GM12801 (cell line): ENCODE measurements around the gene OGDH.

Source experiments
- CTCF ChIP-seq: IDR thresholded peaks from one replicate; pipeline ENCODE4 v1.5.1; 2011; ENCODE audit warnings: control low read depth; ENCODE audit not compliant: insufficient read length; ENCODE audit errors: extremely low read depth

OGDH gene

DNA sequence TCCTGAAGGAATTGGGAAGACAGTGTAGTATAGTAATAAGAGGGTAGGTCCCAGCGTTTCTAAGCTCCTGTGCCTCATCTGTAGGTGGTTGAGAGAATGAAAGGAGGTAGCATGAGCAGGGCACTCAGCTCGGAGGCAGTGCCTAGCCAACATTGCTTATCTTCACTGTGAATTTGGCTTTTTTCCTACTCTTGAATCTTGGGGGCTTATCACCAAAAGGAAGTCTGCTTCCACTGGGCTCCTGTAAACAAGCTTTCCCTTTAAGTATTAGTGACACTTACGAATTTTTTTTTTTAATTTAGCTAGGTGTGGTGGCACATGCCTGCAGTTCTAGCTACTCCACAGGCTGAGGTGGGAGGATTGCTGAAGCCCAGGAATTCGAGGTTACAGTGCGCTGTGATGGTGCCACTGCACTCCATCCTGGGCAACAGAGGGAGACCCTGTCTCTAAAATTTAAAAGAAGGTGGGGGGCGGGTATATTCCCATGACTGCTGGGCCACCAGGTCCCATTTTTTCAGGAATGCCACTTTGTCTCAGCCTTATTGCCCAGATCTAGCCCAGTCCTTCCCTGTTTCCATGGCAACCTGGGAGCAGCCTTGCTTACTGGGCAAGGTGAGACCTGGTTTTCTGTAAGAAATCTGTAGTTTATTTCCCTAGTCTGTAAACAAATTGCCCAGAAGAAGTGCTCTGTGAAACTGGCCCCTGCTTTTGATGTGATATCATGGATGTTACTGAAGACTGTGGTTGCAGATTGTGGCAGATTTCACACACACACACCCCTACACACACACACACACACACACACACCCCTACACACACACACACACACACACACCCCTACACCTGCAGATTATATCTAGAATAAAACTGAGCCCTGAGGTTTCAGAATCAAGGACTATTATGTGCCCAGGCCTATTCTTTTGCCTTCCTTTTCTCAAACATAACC lies 19.4 kb downstream of the OGDH start:
- TF ChIP-seq CTCF = no peak

GRCh38 chr7:44626620-44627019 lies 20.2 kb downstream of the OGDH start:
- no peak for TF ChIP-seq CTCF

- no peak for TF ChIP-seq CTCF
These were observed 23.5 kb downstream of the OGDH start for GRCh38 chr7:44629829-44630522.

DNA sequence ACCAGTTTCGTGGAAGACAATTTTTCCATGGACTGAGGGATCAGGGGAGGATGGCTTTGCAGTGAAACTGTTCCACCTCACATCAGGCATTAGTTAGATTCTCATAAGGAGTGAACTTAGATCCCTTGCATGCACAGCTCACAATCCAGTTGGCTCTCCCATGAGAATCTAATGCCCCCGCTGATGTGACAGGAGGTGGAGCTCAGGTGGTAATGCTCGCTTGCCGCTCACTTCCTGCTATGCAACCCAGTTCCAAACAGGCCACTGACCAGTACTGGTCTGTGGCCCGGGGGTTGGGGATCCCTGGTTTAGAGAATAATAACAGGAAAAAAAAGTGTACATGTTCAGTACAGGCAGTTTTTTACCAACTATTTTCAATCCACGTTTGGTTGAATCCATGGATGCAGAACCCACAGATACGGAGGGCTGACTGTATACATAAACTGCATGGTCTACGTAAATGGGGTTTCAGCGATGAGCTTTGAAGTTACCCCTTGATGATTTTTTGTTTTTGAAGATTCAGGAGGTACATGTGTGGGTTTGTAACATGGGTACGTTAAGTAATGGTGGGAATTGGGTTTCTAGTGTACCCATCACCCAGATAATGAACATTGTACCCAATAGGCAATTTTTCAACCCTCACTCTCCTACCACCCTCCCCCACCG lies 24.5 kb downstream of the OGDH start:
- TF ChIP-seq CTCF = no peak

DNA sequence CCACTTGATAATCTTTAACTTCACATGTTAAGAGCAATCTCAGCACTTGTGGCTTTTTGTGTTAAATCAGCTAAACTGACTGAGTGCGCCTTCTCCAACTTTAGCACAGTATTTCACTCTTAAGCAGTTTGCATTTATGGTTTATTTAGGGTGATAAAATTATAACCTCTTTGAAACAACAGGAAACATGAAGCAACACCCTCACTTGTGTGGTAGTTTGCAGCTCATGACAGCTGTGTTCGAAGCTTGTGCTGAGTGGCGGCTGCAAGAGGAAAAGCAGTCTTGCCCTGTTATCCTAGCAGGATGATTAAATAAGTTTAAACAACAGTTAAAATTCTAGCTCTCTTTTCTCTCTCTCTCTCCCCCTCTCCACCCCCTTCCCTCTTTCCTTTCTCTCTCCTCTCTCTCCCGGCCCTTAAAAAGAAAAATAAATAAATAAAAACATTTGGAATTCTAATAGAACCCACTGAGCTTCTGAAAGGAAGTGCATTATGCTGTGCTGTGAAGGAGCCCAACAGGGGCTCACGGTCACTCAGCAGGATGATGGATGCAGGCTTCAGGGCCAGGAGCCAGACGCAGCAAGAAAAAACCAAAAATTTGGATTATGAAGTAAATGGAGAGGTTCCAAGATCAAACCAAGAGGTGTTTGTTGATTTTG lies 25.2 kb downstream of the OGDH start:
- TF ChIP-seq CTCF = no peak

DNA sequence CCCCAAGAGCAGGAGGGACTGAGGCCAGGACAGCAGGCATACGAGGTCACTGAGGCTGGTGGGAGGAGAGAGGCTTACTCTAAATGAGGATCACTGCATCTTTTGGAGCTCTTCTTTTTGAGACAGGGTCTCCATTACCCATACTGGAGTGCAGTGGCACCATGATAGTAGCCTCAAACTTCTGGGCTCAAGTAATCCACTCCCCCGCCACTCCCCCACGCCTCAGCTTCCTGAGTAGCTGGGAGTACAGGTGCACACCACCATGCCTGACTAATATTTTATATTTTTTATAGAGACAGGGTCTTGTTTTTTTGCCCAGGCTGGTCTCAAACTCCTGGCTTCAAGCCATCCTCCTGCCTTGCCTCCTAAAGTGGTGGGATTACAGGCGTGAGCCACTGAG lies 25.8 kb downstream of the OGDH start:
- no peak for TF ChIP-seq CTCF
